K562 (cell line): ENCODE results near the gene B4GALT1. TPM values are rescaled to one million over a fixed set of nuclear protein-coding genes. Genes with fewer than 3 reads are reported as not detected.
A peak's percentile ranks its signal among the peaks of the same experiment; 100 is the strongest.

Experiments used
- CAMTA2 ChIP-seq: fragments of 250-450 bp; sonication (Bioruptor Pico); conservative IDR thresholded peaks from 2 replicates; pipeline ENCODE4 v1.5.1; 2022
- CTBP1 ChIP-seq: fragments of 450-650 bp; IDR thresholded peaks from 2 replicates; pipeline ENCODE4 v1.6.1; 2016; ENCODE audit warnings: borderline replicate concordance
- DMBX1 ChIP-seq: fragments of 250-450 bp; sonication (Bioruptor Pico); IDR thresholded peaks from 2 replicates; pipeline ENCODE4 v1.8.0; 2022; ENCODE audit warnings: inconsistent platforms, mild to moderate bottlenecking, moderate library complexity, borderline replicate concordance
- KAT7 ChIP-seq: sonication (generic); formaldehyde crosslinking; IDR thresholded peaks from 2 replicates; pipeline ENCODE4 v1.8.0; 2022; ENCODE audit warnings: missing genetic modification reagents, mild to moderate bottlenecking, borderline replicate concordance
- KDM5B ChIP-seq: fragments of 200-600 bp; sonication (generic); IDR thresholded peaks from 2 replicates; pipeline ENCODE4 v1.6.1; 2012; ENCODE audit warnings: low read depth, mild to moderate bottlenecking, moderate library complexity, low read length, control low read depth, inconsistent platforms; ENCODE audit not compliant: insufficient replicate concordance
- NBN ChIP-seq: fragments of 450-650 bp; IDR thresholded peaks from 2 replicates; pipeline ENCODE4 v1.6.1; 2016; ENCODE audit warnings: low read depth, mild to moderate bottlenecking
- NCOA4 ChIP-seq: fragments of 450-650 bp; IDR thresholded peaks from 2 replicates; pipeline ENCODE4 v1.6.1; 2018; ENCODE audit warnings: mild to moderate bottlenecking; ENCODE audit not compliant: partially characterized antibody
- PHF21A ChIP-seq: fragments of 450-650 bp; IDR thresholded peaks from 2 replicates; pipeline ENCODE4 v1.6.1; 2017; ENCODE audit warnings: low read depth, borderline replicate concordance
- RBM25 ChIP-seq: fragments of 200-400 bp; formaldehyde crosslinking; IDR thresholded peaks from 2 replicates; pipeline ENCODE4 v1.6.1; 2018; ENCODE audit warnings: low read length, low read depth, moderate library complexity; ENCODE audit not compliant: severe bottlenecking
- RUNX1 ChIP-seq: sonication (generic); IDR thresholded peaks from 2 replicates; pipeline ENCODE4 v1.6.1; 2016; ENCODE audit warnings: antibody characterized with exemption, low read depth
- TBP ChIP-seq: optimal IDR thresholded peaks from 2 replicates; pipeline ENCODE3; 2011; ENCODE audit warnings: low read depth, low read length, improper control_type of control experiment
- TCF7 ChIP-seq: sonication (generic); IDR thresholded peaks from 2 replicates; pipeline ENCODE4 v1.6.1; 2016; ENCODE audit warnings: antibody characterized with exemption, borderline replicate concordance
- U2AF1 ChIP-seq: fragments of 200-400 bp; formaldehyde crosslinking; optimal IDR thresholded peaks from 2 replicates; pipeline ENCODE3; 2017; ENCODE audit warnings: mild to moderate bottlenecking, low read depth, low read length, moderate library complexity
- ZBTB33 ChIP-seq: sonication (generic); formaldehyde crosslinking; IDR thresholded peaks from 2 replicates; pipeline ENCODE4 v1.8.1; 2023; ENCODE audit warnings: mild to moderate bottlenecking, missing genetic modification reagents
- polyA plus RNA-seq, 8 experiments: library from polyadenylated mRNA; depleted of rRNA in 4 of 8; stranded (reverse) in 5 of 8; unstranded in 3 of 8; fragments of >200 nt; fragmentation: Nextera tagmentation in 2 of 8; fragmentation: Illumina TruSeq in 1 of 8; extraction: Ambion mirVana in 2 of 8; extraction: Trizol in 1 of 8; gene quantifications; 2 replicates each; pipeline versions ENCODE4 v1.2.1 to v1.2.3, GENCODE V29; 2011 to 2014; ENCODE audit warnings: inconsistent platforms in 1 of 8, missing spikeins in 1 of 8
- total RNA-seq, 7 experiments: library from RNA; depleted of rRNA in 6 of 7; stranded (reverse); fragments of >200 nt in 6 of 7; fragmentation: Illumina TruSeq in 2 of 7; extraction: Trizol in 2 of 7; gene quantifications; 2 replicates each; pipeline versions ENCODE4 v1.2.1 to v1.2.3, GENCODE V29; 2011 to 2021; ENCODE audit warnings: low replicate concordance in 1 of 7
- TF ChIP-seq, protein P1 (sequence below), 2 experiments: fragments of 450-650 bp in 1 of 2; sonication (generic) in 1 of 2; formaldehyde crosslinking in 1 of 2; IDR thresholded peaks; 2 replicates each; pipeline versions ENCODE4 v1.7.1 to v1.9.0; 2016 to 2022; ENCODE audit warnings: inconsistent platforms in 1 of 2, mild to moderate bottlenecking in 1 of 2, missing genetic modification reagents in 1 of 2
- TF ChIP-seq, protein P2 (sequence below): sonication (generic); formaldehyde crosslinking; IDR thresholded peaks from 2 replicates; pipeline ENCODE4 v1.8.1; 2023; ENCODE audit warnings: mild to moderate bottlenecking, missing genetic modification reagents

The B4GALT1 gene
- total and polyA plus RNA-seq, 9 of the 15 experiments (the other 6 are each of a cell fraction or from before 2014, with no cell fraction given), result 4.1 to 26.8 (median 7.1) TPM

GRCh38 chr9:33081128-33081851 is 85.8 kb downstream of the B4GALT1 start (continued):
- TF ChIP-seq NBN, result peak; percentile 40; the same call in 1 of the 2 replicates
- TF ChIP-seq RBM25, result no peak
- TF ChIP-seq U2AF1, result no peak
- no peak for TF ChIP-seq KAT7 (CRISPR knock-in tag)
- no peak for TF ChIP-seq RUNX1
- TF ChIP-seq, protein P1, sequence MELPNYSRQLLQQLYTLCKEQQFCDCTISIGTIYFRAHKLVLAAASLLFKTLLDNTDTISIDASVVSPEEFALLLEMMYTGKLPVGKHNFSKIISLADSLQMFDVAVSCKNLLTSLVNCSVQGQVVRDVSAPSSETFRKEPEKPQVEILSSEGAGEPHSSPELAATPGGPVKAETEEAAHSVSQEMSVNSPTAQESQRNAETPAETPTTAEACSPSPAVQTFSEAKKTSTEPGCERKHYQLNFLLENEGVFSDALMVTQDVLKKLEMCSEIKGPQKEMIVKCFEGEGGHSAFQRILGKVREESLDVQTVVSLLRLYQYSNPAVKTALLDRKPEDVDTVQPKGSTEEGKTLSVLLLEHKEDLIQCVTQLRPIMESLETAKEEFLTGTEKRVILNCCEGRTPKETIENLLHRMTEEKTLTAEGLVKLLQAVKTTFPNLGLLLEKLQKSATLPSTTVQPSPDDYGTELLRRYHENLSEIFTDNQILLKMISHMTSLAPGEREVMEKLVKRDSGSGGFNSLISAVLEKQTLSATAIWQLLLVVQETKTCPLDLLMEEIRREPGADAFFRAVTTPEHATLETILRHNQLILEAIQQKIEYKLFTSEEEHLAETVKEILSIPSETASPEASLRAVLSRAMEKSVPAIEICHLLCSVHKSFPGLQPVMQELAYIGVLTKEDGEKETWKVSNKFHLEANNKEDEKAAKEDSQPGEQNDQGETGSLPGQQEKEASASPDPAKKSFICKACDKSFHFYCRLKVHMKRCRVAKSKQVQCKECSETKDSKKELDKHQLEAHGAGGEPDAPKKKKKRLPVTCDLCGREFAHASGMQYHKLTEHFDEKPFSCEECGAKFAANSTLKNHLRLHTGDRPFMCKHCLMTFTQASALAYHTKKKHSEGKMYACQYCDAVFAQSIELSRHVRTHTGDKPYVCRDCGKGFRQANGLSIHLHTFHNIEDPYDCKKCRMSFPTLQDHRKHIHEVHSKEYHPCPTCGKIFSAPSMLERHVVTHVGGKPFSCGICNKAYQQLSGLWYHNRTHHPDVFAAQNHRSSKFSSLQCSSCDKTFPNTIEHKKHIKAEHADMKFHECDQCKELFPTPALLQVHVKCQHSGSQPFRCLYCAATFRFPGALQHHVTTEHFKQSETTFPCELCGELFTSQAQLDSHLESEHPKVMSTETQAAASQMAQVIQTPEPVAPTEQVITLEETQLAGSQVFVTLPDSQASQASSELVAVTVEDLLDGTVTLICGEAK (IDR thresholded peaks at IDR 0.05), result no peak
- TF ChIP-seq, protein P1 (CRISPR knock-in tag; IDR thresholded peaks at IDR 0.05), result no peak
- TF ChIP-seq TCF7, result no peak
- no peak for TF ChIP-seq CAMTA2 (CRISPR knock-in tag)
- no peak for TF ChIP-seq KDM5B
- no peak for TF ChIP-seq ZBTB33 (CRISPR knock-in tag)
- no peak for TF ChIP-seq TBP
- TF ChIP-seq PHF21A, result no peak
- TF ChIP-seq DMBX1, result no peak
- peak; percentile 18; the same call in 1 of the 2 replicates for TF ChIP-seq CTBP1
- no peak for TF ChIP-seq NCOA4
- TF ChIP-seq, protein P2, sequence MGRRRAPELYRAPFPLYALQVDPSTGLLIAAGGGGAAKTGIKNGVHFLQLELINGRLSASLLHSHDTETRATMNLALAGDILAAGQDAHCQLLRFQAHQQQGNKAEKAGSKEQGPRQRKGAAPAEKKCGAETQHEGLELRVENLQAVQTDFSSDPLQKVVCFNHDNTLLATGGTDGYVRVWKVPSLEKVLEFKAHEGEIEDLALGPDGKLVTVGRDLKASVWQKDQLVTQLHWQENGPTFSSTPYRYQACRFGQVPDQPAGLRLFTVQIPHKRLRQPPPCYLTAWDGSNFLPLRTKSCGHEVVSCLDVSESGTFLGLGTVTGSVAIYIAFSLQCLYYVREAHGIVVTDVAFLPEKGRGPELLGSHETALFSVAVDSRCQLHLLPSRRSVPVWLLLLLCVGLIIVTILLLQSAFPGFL (CRISPR knock-in tag), result no peak
